ENCODE measurements around the gene PARP16. TPM values are rescaled to one million over a fixed set of nuclear protein-coding genes. Genes with fewer than 3 reads are reported as not detected.
"Not testable (repeated sequence)": the region's sequence is repeated elsewhere in the genome, so short reads cannot be mapped to it uniquely, and the experiment has no call there.

PARP16 gene
- total RNA-seq, 1 experiment from 2014 or later: 4.7 TPM

DNA sequence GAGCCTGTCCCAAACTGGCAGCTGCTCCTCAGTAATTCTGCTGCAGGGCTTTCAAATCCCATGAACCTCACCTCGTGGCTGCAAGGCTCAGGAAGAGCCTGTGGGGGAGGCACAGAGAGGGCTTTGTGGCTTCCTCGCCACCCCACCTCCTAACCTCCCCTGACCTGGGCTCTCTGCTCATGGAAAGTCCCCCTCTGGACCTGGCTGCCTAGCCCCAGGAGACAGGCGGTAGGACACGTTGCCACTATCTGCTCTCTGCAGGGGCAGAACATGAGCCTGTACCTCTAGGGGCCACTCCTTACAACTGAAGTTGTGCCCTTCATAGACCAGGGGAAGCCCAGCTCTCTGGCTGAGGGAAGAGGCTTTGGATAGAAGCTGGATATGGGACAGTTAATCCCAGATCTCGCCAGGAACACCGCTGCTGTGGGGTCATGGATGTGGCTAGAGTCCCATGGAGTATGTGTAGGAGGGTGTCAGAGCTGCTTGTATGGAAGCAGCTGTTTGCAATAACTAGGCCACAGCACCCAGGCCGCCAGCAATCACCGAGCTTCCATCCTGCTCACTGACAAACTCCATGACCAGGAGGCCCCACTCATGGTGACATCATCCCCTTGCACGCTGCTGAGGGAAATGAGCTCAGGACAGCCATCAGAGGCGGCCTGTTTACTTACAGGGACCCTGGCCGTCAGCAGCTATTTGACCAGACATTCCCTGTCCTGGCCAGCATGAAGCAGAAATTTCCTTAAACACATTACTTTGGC is 41.4 kb downstream of the PARP16 start:
- peaks cover 8% of the 10 kb centered on the region; the same call in 1 of the 2 replicates for H3K9me3 Mint-ChIP-seq
- CTCF ChIA-PET: interaction anchor here (0.6 to 1.4 kb wide), 2 partner anchors 33 to 1412 kb away, joined by 3 to 4 read pairs; partner anchors contain the start of gene CILP
- no peak overlapping the region for H3K4me3 Mint-ChIP-seq
- H3K27ac Mint-ChIP-seq: no peak overlapping the region
- DNase-seq (ENCODE audit: low spot score) (no peak), ATAC-seq (no peak)
- H3K36me3 Mint-ChIP-seq: no peaks in the 10 kb centered on the region
- POLR2A ChIA-PET: no interaction called here
- TF ChIP-seq, protein P1, sequence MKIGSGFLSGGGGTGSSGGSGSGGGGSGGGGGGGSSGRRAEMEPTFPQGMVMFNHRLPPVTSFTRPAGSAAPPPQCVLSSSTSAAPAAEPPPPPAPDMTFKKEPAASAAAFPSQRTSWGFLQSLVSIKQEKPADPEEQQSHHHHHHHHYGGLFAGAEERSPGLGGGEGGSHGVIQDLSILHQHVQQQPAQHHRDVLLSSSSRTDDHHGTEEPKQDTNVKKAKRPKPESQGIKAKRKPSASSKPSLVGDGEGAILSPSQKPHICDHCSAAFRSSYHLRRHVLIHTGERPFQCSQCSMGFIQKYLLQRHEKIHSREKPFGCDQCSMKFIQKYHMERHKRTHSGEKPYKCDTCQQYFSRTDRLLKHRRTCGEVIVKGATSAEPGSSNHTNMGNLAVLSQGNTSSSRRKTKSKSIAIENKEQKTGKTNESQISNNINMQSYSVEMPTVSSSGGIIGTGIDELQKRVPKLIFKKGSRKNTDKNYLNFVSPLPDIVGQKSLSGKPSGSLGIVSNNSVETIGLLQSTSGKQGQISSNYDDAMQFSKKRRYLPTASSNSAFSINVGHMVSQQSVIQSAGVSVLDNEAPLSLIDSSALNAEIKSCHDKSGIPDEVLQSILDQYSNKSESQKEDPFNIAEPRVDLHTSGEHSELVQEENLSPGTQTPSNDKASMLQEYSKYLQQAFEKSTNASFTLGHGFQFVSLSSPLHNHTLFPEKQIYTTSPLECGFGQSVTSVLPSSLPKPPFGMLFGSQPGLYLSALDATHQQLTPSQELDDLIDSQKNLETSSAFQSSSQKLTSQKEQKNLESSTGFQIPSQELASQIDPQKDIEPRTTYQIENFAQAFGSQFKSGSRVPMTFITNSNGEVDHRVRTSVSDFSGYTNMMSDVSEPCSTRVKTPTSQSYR (CRISPR knock-in tag; IDR thresholded peaks at IDR 0.05): no peak
- TF ChIP-seq ZNF671 (CRISPR knock-in tag; IDR thresholded peaks at IDR 0.05) (no peak), GABPB1 (CRISPR knock-in tag; IDR thresholded peaks at IDR 0.05) (peak; percentile 48)
- TF ChIP-seq, protein P2, sequence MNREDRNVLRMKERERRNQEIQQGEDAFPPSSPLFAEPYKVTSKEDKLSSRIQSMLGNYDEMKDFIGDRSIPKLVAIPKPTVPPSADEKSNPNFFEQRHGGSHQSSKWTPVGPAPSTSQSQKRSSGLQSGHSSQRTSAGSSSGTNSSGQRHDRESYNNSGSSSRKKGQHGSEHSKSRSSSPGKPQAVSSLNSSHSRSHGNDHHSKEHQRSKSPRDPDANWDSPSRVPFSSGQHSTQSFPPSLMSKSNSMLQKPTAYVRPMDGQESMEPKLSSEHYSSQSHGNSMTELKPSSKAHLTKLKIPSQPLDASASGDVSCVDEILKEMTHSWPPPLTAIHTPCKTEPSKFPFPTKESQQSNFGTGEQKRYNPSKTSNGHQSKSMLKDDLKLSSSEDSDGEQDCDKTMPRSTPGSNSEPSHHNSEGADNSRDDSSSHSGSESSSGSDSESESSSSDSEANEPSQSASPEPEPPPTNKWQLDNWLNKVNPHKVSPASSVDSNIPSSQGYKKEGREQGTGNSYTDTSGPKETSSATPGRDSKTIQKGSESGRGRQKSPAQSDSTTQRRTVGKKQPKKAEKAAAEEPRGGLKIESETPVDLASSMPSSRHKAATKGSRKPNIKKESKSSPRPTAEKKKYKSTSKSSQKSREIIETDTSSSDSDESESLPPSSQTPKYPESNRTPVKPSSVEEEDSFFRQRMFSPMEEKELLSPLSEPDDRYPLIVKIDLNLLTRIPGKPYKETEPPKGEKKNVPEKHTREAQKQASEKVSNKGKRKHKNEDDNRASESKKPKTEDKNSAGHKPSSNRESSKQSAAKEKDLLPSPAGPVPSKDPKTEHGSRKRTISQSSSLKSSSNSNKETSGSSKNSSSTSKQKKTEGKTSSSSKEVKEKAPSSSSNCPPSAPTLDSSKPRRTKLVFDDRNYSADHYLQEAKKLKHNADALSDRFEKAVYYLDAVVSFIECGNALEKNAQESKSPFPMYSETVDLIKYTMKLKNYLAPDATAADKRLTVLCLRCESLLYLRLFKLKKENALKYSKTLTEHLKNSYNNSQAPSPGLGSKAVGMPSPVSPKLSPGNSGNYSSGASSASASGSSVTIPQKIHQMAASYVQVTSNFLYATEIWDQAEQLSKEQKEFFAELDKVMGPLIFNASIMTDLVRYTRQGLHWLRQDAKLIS (CRISPR knock-in tag; IDR thresholded peaks at IDR 0.05; ENCODE audit: borderline replicate concordance): no peak
- TF ChIP-seq, protein P3, sequence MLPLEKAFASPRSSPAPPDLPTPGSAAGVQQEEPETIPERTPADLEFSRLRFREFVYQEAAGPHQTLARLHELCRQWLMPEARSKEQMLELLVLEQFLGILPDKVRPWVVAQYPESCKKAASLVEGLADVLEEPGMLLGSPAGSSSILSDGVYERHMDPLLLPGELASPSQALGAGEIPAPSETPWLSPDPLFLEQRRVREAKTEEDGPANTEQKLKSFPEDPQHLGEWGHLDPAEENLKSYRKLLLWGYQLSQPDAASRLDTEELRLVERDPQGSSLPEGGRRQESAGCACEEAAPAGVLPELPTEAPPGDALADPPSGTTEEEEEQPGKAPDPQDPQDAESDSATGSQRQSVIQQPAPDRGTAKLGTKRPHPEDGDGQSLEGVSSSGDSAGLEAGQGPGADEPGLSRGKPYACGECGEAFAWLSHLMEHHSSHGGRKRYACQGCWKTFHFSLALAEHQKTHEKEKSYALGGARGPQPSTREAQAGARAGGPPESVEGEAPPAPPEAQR (CRISPR knock-in tag; IDR thresholded peaks at IDR 0.05): no peak
- H3K27me3 Mint-ChIP-seq (ENCODE audit: low read depth): no peaks in the 10 kb centered on the region
- peaks cover 10% of the 10 kb centered on the region for H3K4me1 Mint-ChIP-seq

DNA sequence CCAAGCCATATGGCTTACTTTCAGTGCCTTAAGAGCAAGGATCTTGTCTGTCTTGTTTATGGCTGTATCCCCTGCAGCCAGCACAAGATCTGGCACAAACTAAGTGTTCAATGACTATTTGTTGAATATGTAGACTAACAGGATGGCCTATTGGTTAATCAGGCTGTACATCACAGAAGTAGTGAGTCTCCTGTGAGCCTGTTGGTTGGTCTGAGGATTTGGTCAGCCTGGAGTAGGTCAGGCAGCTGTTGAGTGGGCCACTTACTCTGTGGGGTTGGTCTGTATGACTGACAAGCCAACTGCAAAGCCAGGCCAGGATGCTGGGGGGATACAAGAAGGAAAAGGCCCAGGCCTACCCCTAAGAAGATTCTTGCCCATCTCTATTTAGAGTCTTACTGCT is 42.0 kb downstream of the PARP16 start:
- Mint-ChIP-seq H3K4me3 (no peak overlapping the region), H3K9me3 (peaks cover 8% of the 10 kb centered on the region; the same call in 1 of the 2 replicates), H3K27me3 (ENCODE audit: low read depth) (no peaks in the 10 kb centered on the region), H3K36me3 (no peaks in the 10 kb centered on the region), H3K4me1 (peaks cover 10% of the 10 kb centered on the region), H3K27ac (no peak overlapping the region)
- DNase-seq (ENCODE audit: low spot score) (no peak), ATAC-seq (no peak)
- TF ChIP-seq ZNF416 (CRISPR knock-in tag; IDR thresholded peaks at IDR 0.05) (no peak), ZNF396 (CRISPR knock-in tag; IDR thresholded peaks at IDR 0.05; ENCODE audit: borderline replicate concordance) (no peak), CREB1 (CRISPR knock-in tag; IDR thresholded peaks at IDR 0.05) (no peak)
- CTCF ChIA-PET: no interaction called here
- POLR2A ChIA-PET: no interaction called here

DNA sequence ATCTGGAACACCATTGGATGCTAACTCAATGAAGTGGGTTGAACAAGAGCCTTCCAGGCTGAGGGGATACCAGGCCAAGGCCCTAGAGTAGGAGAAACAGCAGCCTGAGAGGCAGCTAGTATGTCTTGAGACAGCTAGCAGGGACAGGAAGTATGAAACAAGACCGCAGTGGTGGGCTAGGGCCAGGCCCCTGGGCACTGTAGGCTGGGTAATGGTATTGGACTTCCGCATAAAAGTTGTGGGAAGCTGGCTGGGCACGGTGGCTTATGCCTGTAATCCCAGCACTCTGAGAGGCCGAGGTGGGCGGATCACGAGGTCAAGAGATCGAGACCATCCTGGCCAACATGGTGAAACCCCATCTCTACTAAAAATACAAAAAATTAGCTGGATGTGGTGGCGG is 50.2 kb downstream of the PARP16 start:
- H3K4me3 Mint-ChIP-seq; H3K27ac Mint-ChIP-seq; H3K27me3 Mint-ChIP-seq (ENCODE audit: low read depth); H3K36me3 Mint-ChIP-seq; H3K4me1 Mint-ChIP-seq; POLR2A ChIA-PET; ATAC-seq; H3K9me3 Mint-ChIP-seq; DNase-seq (ENCODE audit: low spot score): not testable (repeated sequence)
- CTCF ChIA-PET: interaction anchor here (1.2 to 1.6 kb wide), 3 partner anchors 34 to 50 kb away, joined by 3 to 4 read pairs (median 3); partner anchors contain the start of gene PARP16

DNA sequence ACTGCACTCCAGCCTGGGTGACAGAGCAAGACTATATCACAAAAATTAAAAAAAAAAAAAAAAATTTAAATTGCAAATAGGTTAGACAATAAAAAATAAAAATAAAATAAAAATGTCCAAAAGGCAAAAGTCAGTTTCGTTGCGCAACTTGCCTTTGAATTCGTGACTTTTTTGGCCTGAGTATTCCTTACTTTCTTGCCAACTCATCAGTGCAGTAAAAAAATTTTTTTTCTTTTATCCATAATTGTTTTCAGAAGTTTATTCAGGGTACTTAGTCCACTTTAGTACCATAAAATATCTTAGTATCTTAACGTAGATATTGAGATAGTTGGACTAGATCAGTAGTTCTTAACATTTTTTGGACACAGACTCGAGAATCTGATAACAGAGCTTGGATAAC is 53.0 kb downstream of the PARP16 start:
- ChIA-PET CTCF (interaction anchor here (1.4 to 1.6 kb wide), 3 partner anchors 22 to 132 kb away, joined by 5 to 7 read pairs (median 6); no protein-coding TSS in a partner anchor), POLR2A (no interaction called here)
- ATAC-seq (no peak), DNase-seq (ENCODE audit: low spot score) (no peak)
- H3K4me1 Mint-ChIP-seq: no peaks in the 10 kb centered on the region
- H3K9me3 Mint-ChIP-seq: no peaks in the 10 kb centered on the region
- no peak overlapping the region for H3K4me3 Mint-ChIP-seq
- no peaks in the 10 kb centered on the region for H3K27me3 Mint-ChIP-seq (ENCODE audit: low read depth)
- H3K27ac Mint-ChIP-seq: no peak overlapping the region
- no peaks in the 10 kb centered on the region for H3K36me3 Mint-ChIP-seq
- TF ChIP-seq NFATC4 (CRISPR knock-in tag; IDR thresholded peaks at IDR 0.05): no peak
- TF ChIP-seq GTF2I (CRISPR knock-in tag; conservative IDR thresholded peaks at IDR 0.05): no peak
- TF ChIP-seq CREB1 (CRISPR knock-in tag; IDR thresholded peaks at IDR 0.05): no peak
- no peak for TF ChIP-seq NFE2L1 (CRISPR knock-in tag; IDR thresholded peaks at IDR 0.05)
- no peak for TF ChIP-seq MXD4 (CRISPR knock-in tag; IDR thresholded peaks at IDR 0.05; ENCODE audit: borderline replicate concordance)
- TF ChIP-seq, protein P4, sequence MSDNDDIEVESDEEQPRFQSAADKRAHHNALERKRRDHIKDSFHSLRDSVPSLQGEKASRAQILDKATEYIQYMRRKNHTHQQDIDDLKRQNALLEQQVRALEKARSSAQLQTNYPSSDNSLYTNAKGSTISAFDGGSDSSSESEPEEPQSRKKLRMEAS (CRISPR knock-in tag; IDR thresholded peaks at IDR 0.05): no peak
- TF ChIP-seq, protein P5, sequence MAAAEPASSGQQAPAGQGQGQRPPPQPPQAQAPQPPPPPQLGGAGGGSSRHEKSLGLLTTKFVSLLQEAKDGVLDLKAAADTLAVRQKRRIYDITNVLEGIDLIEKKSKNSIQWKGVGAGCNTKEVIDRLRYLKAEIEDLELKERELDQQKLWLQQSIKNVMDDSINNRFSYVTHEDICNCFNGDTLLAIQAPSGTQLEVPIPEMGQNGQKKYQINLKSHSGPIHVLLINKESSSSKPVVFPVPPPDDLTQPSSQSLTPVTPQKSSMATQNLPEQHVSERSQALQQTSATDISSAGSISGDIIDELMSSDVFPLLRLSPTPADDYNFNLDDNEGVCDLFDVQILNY (CRISPR knock-in tag; IDR thresholded peaks at IDR 0.05): no peak
- TF ChIP-seq ESRRA (CRISPR knock-in tag; IDR thresholded peaks at IDR 0.05; ENCODE audit: borderline replicate concordance): no peak
- TF ChIP-seq, protein P6, sequence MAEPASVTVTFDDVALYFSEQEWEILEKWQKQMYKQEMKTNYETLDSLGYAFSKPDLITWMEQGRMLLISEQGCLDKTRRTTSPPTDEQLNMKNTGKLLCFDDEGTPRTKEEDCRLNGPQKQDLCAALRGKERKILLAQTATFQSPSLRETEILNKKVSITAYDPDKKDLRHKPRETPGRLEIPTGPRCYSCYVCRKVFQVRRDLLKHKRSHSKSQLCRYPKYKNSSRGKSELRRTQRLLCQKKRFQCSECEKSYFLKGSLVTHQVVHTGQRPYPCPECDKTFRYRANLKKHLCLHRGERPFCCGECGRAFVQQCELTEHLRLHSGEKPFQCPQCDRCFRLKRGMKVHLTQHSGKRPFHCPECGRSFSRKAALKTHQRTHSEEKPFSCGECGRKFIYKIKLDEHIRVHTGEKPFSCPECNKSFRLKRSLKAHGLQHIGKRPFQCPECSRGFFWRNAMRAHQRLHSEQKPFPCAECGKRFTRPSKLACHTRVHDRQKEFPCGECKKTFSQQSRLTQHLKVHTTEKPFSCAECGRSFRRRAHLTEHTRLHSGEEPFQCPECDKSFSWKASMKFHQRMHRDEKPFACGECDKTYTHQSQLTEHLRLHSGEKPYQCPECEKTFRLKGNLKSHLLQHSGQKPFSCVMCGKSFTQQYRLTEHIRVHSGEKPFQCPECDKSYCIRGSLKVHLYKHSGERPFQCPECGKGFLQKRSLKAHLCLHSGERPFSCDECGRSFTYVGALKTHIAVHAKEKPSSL (CRISPR knock-in tag; conservative IDR thresholded peaks at IDR 0.05): no peak
- TF ChIP-seq ZNF219 (CRISPR knock-in tag; IDR thresholded peaks at IDR 0.05; ENCODE audit: borderline replicate concordance): no peak
